GM19238 (cell line): Measurements from ENCODE around the gene ROCK1.
"Not testable (repeated sequence)": the region's sequence is repeated elsewhere in the genome, so short reads cannot be mapped to it uniquely, and the experiment has no call there.

Experiments
- DNase-seq: peaks from one replicate; pipeline ENCODE4 v3.0.0; 2011; ENCODE audit warnings: low spot score; ENCODE audit not compliant: insufficient read length

Gene ROCK1

GRCh38 chr18:21111346-21112139, at the start of gene ROCK1:
TSS of gene ROCK1 (minus strand) at chr18:21111813. CDS start at chr18:21110910, 903 bp downstream.
- peak; percentile 82 for DNase-seq

- no peak for DNase-seq
These were observed 43.8 kb upstream of the ROCK1 start for GRCh38 chr18:21155443-21155842.

- DNase-seq = no peak
These were observed 34.4 kb upstream of the ROCK1 start for GRCh38 chr18:21146016-21146415.

- DNase-seq = no peak
These were observed 33.8 kb upstream of the ROCK1 start for GRCh38 chr18:21145371-21145770.

- DNase-seq = no peak
These were observed 30.2 kb upstream of the ROCK1 start for GRCh38 chr18:21141668-21142422.

GRCh38 chr18:21137719-21138488, 26.3 kb upstream of the ROCK1 start:
- DNase-seq = not testable (repeated sequence)

GRCh38 chr18:21134895-21135294, 23.3 kb upstream of the ROCK1 start:
- no peak for DNase-seq

- no peak for DNase-seq
These were observed 20.8 kb upstream of the ROCK1 start for GRCh38 chr18:21132398-21132918.

GRCh38 chr18:21131698-21132227, 20.1 kb upstream of the ROCK1 start:
- DNase-seq = no peak

GRCh38 chr18:21129566-21130216, 18.1 kb upstream of the ROCK1 start:
- no peak for DNase-seq

- no peak for DNase-seq
These were observed 11.8 kb upstream of the ROCK1 start for GRCh38 chr18:21123290-21123926.

- DNase-seq = no peak
These were observed 7.2 kb upstream of the ROCK1 start for GRCh38 chr18:21118806-21119205.

- DNase-seq = no peak
These were observed 6.0 kb upstream of the ROCK1 start for GRCh38 chr18:21117409-21118131.

- no peak for DNase-seq
These were observed 4.2 kb upstream of the ROCK1 start for GRCh38 chr18:21115519-21116411.

- no peak for DNase-seq
These were observed 1.0 kb upstream of the ROCK1 start for GRCh38 chr18:21112543-21113105.

GRCh38 chr18:21112140-21112473, 494 bp upstream of the ROCK1 start:
- DNase-seq = no peak

- DNase-seq = peak; percentile 10
These were observed 784 bp downstream of the ROCK1 start for GRCh38 chr18:21110713-21111345.
